NCI-H2171 treated with DMSO at 0.1 percent for 48 hours (cell line): Measurements from ENCODE around the gene CHSY1.
"Not testable (repeated sequence)": the region's sequence is repeated elsewhere in the genome, so short reads cannot be mapped to it uniquely, and the experiment has no call there.

Experiments used
- DNase-seq: peaks from one replicate; lab custom pipeline; 2025; lab: John Stamatoyannopoulos, UW

The CHSY1 gene

DNA sequence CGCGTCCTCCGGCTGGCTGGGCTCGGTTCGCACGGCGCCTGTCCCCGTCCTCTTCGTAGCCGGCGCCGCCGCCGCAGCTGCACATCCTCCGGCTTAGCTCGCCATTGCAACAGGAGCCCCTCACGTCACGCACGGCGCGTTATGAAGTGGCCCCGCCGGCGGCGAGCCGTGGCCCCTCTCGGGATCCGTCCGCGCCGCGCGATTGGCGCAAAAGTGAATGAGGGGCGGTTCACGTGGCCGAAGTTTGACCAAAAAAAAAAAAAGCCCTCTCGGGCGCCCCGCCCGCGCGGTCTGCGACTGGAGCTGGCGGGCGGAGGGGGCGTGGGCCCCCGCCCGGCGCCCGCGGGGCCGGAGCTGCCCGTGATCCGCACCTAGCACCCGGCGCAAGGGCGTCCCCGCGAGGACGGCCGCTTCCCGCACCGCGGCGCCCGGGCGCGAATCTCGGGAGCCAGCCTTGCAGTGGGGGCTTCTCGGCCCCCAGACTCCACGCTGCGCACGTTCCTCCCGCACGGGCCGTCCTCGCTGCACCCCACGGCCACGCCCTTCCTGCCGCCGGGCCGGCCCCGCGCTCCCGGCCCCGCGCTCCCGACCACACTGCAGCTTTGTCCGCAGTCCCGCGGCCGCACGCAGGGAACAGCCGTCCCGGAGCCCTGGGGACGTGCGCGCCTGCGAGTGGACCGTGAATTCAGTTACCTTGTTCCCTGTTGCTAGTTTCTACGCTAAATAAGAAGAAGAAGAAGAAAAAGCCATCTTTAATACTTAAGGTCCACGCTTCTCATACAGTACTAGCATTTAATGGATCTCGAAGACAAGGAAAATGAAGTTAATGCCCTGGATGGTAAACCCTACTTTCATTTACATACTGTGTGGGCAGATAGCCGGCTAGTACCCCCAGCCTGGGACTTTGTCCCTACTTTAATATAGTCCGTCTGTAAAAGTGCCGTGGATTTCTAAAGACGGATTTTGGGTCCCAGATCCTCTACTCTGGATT is at the start of gene CHSY1:
TSS of gene CHSY1 (minus strand) at position 219 of the 991 bp plus-strand sequence. CDS start 592 bp downstream, outside the sequence.
- DNase-seq = peak; percentile 68

GRCh38 chr15:101296418-101297405 is 44.9 kb upstream of the CHSY1 start:
- no peak for DNase-seq

DNA sequence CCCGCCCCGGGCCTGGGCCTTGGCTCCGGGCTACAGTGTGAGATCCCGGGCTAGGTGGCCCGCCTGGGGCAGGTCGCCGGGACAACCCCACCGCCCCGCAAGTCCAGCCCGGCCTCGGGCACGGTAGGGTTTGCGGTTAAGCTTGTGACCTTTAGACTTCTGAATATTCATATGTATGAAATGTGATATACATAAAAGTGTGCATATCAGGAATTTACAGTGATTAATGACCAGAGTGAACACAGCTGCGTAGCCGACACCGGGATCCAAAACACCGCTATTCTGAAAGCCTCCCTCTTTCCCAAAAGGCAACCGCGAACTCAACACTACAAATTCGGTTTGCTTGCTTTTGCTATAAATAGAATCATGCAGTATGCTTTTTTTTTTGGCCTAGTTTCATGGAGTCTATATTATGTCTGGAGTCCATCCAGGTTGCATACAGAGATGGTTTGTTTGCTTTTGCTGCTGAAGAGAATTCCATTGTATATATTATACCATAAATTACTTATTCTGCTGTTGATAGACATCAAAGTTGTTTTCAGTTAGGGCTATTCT is 43.8 kb upstream of the CHSY1 start:
- DNase-seq = peak; percentile 28

DNA sequence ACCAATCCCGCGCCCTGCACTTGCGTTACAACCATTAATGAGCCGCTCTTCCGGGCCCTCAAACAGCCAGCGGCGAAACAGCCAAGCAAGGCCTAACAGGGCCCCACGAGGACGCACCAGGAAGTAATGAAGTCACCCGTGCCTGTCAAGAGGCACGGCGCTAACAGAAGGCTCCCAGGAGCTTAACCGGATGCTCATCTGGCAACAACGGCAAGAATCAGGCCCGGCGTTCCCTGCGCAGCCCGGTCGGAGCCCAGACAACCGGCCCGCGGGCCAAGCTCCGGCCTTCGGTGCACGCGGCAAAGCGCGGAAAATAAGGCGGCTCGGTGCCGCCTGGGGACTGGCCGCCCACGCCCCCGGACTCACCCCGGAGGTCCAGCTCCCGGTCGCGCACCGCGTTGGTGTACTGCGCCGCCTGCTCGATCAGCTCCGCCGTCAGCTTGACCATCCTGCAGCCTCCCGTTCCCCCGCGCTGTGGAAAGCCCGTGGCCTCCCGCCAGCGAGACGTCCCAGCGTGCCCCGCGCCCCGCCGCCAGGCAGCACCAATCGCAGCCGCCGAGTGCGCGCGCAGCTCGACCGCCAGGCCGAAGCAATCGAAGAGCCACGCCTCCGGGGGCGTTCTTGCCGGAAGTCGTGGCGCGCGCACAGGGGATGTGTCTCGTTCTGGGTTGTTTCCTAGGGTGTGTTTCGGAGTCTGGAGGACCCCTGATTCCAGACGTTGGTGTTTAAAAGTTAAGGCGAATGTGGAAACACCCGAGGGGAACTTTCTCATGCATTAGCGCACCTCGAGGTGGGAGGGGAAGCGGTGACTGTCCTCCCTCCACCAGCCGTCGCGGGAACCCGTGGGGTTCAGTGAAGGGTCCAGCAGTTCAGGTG is 43.1 kb upstream of the CHSY1 start, which contains the start of gene SNRPA1:
TSS of gene SNRPA1 (minus strand) at position 518 of the 876 bp plus-strand sequence. CDS start at position 448, 70 bp downstream.
- DNase-seq = peak; percentile 93

DNA sequence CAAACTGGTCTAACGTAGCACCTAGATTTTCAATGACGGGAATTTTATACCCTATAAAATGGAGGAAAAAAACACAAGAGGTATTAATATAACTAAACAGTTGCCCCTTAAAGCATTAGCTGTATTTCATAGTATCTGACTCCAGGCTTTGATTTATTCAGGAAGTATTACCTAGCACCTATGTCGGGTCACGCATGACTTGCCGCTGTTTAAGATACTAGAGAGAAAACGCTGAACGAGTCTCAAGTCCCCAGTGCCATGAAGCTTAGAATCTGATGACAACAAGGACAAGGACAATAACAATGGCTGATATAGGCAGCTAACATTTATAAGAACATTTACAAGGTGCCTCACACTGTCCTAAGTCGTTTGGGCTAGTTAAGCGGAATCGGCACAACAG is 41.3 kb upstream of the CHSY1 start:
- DNase-seq = no peak

DNA sequence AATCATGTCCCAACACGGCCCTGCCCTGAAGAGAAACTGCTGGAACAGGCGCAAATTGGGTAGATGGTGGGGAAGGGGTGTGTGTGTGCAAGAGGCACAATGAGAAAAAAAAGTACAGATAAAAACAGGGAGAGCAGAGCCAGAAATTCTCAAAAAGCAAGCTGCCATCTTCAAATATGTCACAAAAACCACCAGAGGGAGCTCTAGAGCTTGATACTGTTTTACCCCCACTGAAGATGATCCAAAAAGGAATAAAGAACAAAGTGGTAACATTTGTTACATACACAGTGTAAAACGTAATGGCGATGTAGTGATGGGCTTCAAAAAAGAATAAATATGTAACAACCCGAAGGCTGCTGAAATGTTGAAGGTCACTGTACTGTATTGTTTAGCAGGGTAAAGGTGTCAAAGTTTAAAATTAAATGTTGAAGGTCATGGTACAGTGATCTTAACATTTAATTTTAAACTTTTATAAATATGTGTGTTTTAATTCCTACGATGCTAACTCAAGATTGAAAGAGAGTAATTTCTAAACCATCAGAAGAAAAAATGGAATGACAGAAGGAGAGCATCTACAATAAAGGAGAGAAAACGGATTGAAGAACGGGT is 37.2 kb upstream of the CHSY1 start:
- peak; percentile 52 for DNase-seq

DNA sequence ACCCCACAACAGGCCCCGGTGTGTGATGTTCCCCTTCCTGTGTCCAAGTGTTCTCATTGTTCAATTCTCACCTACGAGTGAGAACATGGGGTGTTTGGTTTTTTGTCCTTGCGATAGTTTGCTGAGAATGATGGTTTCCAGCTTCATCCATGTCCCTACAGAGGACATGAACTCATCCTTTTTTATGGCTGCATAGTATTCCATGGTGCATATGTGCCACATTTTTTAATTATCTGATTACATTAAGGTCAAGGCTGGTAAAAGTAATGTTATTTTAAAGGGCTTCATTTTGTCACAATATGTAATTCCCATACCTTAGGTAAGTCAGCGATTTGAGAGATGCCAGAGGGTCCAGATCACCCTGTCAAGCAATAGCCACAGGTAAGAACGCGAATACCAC is 35.5 kb upstream of the CHSY1 start:
- DNase-seq = not testable (repeated sequence)

- no peak for DNase-seq
These were observed 34.7 kb upstream of the CHSY1 start for GRCh38 chr15:101286471-101287114.

- DNase-seq = no peak
These were observed 32.1 kb upstream of the CHSY1 start for GRCh38 chr15:101283931-101284330.

DNA sequence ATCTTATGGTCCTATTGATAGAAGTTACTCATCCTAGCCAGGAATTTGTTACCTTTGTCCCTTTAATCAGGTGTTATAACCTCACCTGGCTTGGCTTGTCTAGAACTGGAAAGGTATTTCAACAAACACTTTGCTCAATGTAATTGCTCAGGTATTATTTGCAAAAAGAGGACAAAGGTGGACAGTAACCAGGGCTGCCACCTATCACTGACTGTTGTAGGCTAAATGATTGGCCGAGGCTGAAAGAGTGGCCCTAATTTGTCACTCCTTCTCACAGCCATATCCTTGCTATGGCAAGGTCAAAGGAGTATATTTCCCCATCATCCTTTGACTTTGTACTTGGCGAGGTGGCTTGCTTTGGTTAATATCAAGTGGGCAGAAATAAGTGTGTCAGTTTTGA is 28.2 kb upstream of the CHSY1 start:
- DNase-seq = no peak

GRCh38 chr15:101277943-101278564 is 26.2 kb upstream of the CHSY1 start:
- DNase-seq = no peak

- DNase-seq = peak; percentile 74
These were observed 25.4 kb upstream of the CHSY1 start, which contains the start of gene SELENOS for GRCh38 chr15:101277038-101277822. SELENOS (minus strand) TSS chr15:101277485; CDS start chr15:101277417, 68 bp downstream.

GRCh38 chr15:101276501-101277037 is 24.7 kb upstream of the CHSY1 start:
- DNase-seq = no peak

DNA sequence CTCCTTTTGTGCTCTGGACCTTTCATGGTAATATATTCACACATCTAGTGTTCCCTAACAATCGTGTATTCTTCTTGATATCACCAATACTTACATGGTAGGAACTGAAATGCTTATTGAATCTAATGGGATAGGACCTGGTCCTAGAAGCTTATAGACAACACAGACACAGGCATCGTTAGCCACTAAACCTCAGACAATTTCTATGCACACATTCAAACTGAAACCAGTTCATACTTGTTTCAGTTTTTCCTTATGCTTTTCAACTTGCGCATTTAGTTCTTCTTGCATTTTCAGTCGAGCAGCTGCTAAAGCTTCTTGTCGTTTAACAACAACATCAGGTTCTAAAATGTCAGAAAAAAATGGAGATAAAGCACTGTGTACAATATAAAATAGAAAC is 23.2 kb upstream of the CHSY1 start:
- DNase-seq = no peak

DNA sequence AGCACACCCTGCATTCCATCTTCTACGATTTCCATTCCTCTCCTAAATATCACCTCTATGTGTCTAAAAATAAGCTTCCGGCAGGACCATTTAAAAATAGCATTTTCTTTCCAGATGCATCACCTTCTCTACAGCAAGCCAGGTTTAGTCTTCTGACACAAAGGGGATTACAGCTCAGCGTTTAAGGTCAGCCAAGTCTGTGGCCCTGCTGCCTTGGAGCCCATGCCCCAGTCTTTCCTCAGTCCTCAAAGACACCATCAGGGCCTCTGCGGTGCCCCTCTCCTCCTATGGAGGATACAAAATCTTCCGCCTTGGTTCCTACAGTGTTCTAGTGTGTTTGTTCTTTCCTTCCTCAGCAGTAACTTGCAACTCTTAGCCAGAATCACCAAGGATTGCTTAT is 21.7 kb upstream of the CHSY1 start:
- DNase-seq = no peak

GRCh38 chr15:101272584-101272983 is 20.7 kb upstream of the CHSY1 start:
- DNase-seq = no peak

- DNase-seq = no peak
These were observed 17.8 kb upstream of the CHSY1 start for GRCh38 chr15:101269479-101270223.
